Measurements from ENCODE around the gene KRTAP16-1.
"Not testable (repeated sequence)": the region's sequence is repeated elsewhere in the genome, so short reads cannot be mapped to it uniquely, and the experiment has no call there.

Gene KRTAP16-1

DNA sequence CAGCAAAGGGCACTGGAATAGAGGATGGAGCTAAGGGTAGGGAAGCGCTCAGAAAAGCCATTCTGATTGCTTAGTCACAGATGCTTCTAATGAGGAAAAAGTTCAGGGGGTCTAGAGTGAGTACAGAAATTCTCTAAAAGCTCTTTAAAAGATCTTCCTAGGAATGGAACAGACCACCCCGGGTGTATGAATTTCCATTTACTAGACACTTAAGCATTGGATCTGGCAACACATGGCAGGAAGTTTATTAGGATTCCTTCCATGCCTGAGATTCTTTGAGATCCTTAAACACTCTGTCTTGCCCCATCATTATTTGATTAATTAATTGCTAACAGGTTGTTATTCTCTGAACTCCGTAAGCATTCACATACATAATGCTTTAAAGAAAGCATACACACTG, 25.1 kb downstream of the KRTAP16-1 start:
- Histone ChIP-seq H3K9me2 (replicated peaks; ENCODE audit: low read depth, low read length) (no peaks in the 10 kb centered on the region), H3K4me1 (ENCODE audit: insufficient read depth, low read length, poor library complexity, severe bottlenecking) (peaks cover 20% of the 10 kb centered on the region), H4K20me1 (ENCODE audit: insufficient read depth, low read length, poor library complexity, severe bottlenecking) (no peaks in the 10 kb centered on the region), H3K79me2 (ENCODE audit: insufficient read depth, low read length) (no peaks in the 10 kb centered on the region), H3K4me2 (ENCODE audit: low read depth, low read length, poor library complexity, severe bottlenecking) (peak overlapping the region; percentile 49), H3K9me3 (ENCODE audit: insufficient read depth, low read depth, low read length) (no peaks in the 10 kb centered on the region), H2AFZ (ENCODE audit: low read length) (no peak overlapping the region), H3K27me3 (ENCODE audit: insufficient read depth, low read length, poor library complexity, severe bottlenecking) (no peaks in the 10 kb centered on the region), H3K9ac (ENCODE audit: low read depth, low read length, poor library complexity, severe bottlenecking) (no peak overlapping the region), H3F3A (ENCODE audit: low read depth) (no peaks in the 10 kb centered on the region), H3K36me3 (ENCODE audit: insufficient read depth, low read length) (no peaks in the 10 kb centered on the region), H3K4me3 (ENCODE audit: low read length, poor library complexity, severe bottlenecking) (no peak overlapping the region)
- TF ChIP-seq EZH2phosphoT487 (IDR thresholded peaks at IDR 0.05; ENCODE audit: borderline replicate concordance): no peak
- TF ChIP-seq, protein P1, sequence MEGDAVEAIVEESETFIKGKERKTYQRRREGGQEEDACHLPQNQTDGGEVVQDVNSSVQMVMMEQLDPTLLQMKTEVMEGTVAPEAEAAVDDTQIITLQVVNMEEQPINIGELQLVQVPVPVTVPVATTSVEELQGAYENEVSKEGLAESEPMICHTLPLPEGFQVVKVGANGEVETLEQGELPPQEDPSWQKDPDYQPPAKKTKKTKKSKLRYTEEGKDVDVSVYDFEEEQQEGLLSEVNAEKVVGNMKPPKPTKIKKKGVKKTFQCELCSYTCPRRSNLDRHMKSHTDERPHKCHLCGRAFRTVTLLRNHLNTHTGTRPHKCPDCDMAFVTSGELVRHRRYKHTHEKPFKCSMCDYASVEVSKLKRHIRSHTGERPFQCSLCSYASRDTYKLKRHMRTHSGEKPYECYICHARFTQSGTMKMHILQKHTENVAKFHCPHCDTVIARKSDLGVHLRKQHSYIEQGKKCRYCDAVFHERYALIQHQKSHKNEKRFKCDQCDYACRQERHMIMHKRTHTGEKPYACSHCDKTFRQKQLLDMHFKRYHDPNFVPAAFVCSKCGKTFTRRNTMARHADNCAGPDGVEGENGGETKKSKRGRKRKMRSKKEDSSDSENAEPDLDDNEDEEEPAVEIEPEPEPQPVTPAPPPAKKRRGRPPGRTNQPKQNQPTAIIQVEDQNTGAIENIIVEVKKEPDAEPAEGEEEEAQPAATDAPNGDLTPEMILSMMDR (conservative IDR thresholded peaks at IDR 0.05; ENCODE audit: low read length): no peak

DNA sequence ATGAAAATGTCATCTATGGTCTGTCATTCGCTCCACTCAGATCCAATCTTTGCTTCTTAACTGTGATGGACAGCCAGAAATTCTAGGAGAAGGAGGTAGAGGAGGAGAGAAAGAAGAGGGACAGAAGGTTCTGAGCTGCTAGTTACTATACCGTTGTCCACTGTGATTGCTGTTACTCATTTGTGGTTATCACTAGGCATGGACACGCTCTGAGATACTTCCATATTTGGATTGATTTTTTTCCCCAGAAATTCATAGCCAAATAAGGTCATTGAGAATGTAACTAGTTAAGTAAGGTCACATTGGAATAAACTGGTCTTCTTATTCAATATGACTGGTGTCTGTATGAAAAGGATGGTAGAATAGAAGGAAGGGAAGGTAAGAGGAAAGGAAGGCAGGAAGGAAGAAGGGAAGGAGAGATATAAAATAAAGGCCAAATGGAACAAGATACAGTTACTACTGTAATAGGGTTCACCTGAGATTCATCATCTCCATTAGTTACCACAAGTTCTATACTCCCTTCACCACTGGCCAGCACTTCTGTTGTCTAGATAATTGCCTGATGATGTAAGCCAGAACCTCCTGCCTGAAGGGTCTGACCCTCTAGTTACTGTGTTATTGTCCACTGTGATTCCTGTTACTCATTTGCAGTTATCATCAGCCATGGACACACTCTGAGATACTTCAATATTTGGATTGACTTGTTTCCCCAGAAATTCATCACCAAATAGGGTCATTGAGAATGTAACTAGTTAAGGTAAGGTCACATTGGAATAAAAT, 30.7 kb downstream of the KRTAP16-1 start:
- H3K9me3 ChIP-seq (ENCODE audit: insufficient read depth, low read depth, low read length): no peaks in the 10 kb centered on the region
- no peak overlapping the region for H3K9ac ChIP-seq (ENCODE audit: low read depth, low read length, poor library complexity, severe bottlenecking)
- no peaks in the 10 kb centered on the region for H3K36me3 ChIP-seq (ENCODE audit: insufficient read depth, low read length)
- TF ChIP-seq, protein P1 (conservative IDR thresholded peaks at IDR 0.05; ENCODE audit: low read length): no peak
- no peak for TF ChIP-seq EZH2phosphoT487 (IDR thresholded peaks at IDR 0.05; ENCODE audit: borderline replicate concordance)
- H3F3A ChIP-seq (ENCODE audit: low read depth): no peaks in the 10 kb centered on the region
- no peak overlapping the region for H3K4me3 ChIP-seq (ENCODE audit: low read length, poor library complexity, severe bottlenecking)
- no peaks in the 10 kb centered on the region for H3K9me2 ChIP-seq (replicated peaks; ENCODE audit: low read depth, low read length)
- H4K20me1 ChIP-seq (ENCODE audit: insufficient read depth, low read length, poor library complexity, severe bottlenecking): no peaks in the 10 kb centered on the region
- no peaks in the 10 kb centered on the region for H3K27me3 ChIP-seq (ENCODE audit: insufficient read depth, low read length, poor library complexity, severe bottlenecking)
- H3K79me2 ChIP-seq (ENCODE audit: insufficient read depth, low read length): no peaks in the 10 kb centered on the region
- peaks cover under 1% of the 10 kb centered on the region for H3K4me1 ChIP-seq (ENCODE audit: insufficient read depth, low read length, poor library complexity, severe bottlenecking)
- no peak overlapping the region for H2AFZ ChIP-seq (ENCODE audit: low read length)
- H3K4me2 ChIP-seq (ENCODE audit: low read depth, low read length, poor library complexity, severe bottlenecking): no peak overlapping the region

DNA sequence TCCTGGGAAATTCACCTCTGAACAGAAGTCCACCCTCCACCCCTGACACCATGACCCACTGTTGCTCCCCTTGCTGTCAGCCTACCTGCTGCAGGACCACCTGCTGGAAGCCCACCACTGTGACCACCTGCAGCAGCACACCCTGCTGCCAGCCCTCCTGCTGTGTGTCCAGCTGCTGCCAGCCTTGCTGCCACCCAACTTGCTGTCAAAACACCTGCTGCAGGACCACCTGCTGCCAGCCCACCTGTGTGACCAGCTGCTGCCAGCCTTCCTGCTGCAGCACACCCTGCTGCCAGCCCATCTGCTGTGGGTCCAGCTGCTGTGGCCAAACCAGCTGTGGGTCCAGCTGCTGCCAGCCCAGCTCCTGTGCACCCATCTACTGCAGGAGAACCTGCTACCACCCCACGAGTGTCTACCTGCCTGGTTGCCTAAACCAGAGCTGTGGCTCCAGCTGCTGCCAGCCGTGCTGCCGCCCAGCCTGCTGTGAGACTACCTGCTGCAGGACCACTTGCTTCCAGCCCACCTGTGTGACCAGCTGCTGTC, 33.4 kb downstream of the KRTAP16-1 start, which contains the start of gene KRTAP9-7:
Gene KRTAP9-7 (plus strand): TSS at position 51 of the 543 bp plus-strand sequence. CDS start 0 bp downstream, at position 51.
- not testable (repeated sequence) for H3K4me3 ChIP-seq (ENCODE audit: low read length, poor library complexity, severe bottlenecking); H3K9me2 ChIP-seq (replicated peaks; ENCODE audit: low read depth, low read length); H3K36me3 ChIP-seq (ENCODE audit: insufficient read depth, low read length); H3K27me3 ChIP-seq (ENCODE audit: insufficient read depth, low read length, poor library complexity, severe bottlenecking); H4K20me1 ChIP-seq (ENCODE audit: insufficient read depth, low read length, poor library complexity, severe bottlenecking); H3K4me1 ChIP-seq (ENCODE audit: insufficient read depth, low read length, poor library complexity, severe bottlenecking); H3K79me2 ChIP-seq (ENCODE audit: insufficient read depth, low read length); H3F3A ChIP-seq (ENCODE audit: low read depth); H2AFZ ChIP-seq (ENCODE audit: low read length); H3K4me2 ChIP-seq (ENCODE audit: low read depth, low read length, poor library complexity, severe bottlenecking); H3K9me3 ChIP-seq (ENCODE audit: insufficient read depth, low read depth, low read length); H3K9ac ChIP-seq (ENCODE audit: low read depth, low read length, poor library complexity, severe bottlenecking)

All from Loucy (cell line).